Sigmoid colon (tissue), 7 donors: ENCODE data around the gene SLC6A4. TPM values are rescaled to one million over a fixed set of nuclear protein-coding genes. Genes with fewer than 3 reads are reported as not detected.

ENCODE experiments used
- DNase-seq: peaks from one replicate; pipeline ENCODE4 v3.0.0-alpha.2; 2019
- H3K27ac ChIP-seq, 4 donors: fragments of 200-600 bp; sonication (generic); one replicate each; pipeline ENCODE4 v1.5.1; 2016 to 2019; ENCODE audit warnings: mild to moderate bottlenecking in 1 of 4
- H3K27me3 ChIP-seq, 3 donors: fragments of 200-600 bp; sonication (generic); one replicate each; pipeline ENCODE4 v1.5.1; 2019; ENCODE audit warnings: mild to moderate bottlenecking in 1 of 3
- H3K36me3 ChIP-seq, 4 donors: fragments of 200-600 bp; sonication (generic); one replicate each; pipeline ENCODE4 v1.5.1; 2016 to 2019
- H3K4me1 ChIP-seq, 4 donors: fragments of 200-600 bp; sonication (generic); one replicate each; pipeline ENCODE4 v1.5.1; 2017 to 2019
- H3K4me3 ChIP-seq, 4 donors: fragments of 200-600 bp; sonication (generic); one replicate each; pipeline ENCODE4 v1.5.1; 2017 to 2019; ENCODE audit warnings: mild to moderate bottlenecking in 2 of 4, moderate library complexity in 1 of 4
- H3K9me3 ChIP-seq, 4 donors: fragments of 200-600 bp in 3 of 4; sonication (generic) in 3 of 4; one replicate each; pipeline versions ENCODE4 v1.5.1 to v1.6.1; 2013 to 2019
- CTCF ChIP-seq, 4 experiments: fragments of 450-650 bp in 3 of 4; fragments of 200-600 bp in 1 of 4; IDR thresholded peaks; one replicate each; pipeline ENCODE4 v1.5.1; 2016 to 2019; ENCODE audit warnings: antibody characterized with exemption in 4 of 4, mild to moderate bottlenecking in 3 of 4, moderate library complexity in 2 of 4
- EP300 ChIP-seq, 4 donors: sonication (generic); formaldehyde crosslinking; IDR thresholded peaks; one replicate each; pipeline ENCODE4 v1.6.1; 2017; ENCODE audit warnings: antibody characterized with exemption in 4 of 4
- POLR2A ChIP-seq, 2 donors: fragments of 450-650 bp; IDR thresholded peaks; one replicate each; pipeline ENCODE4 v1.6.1; 2016; ENCODE audit warnings: antibody characterized with exemption in 2 of 2, mild to moderate bottlenecking in 2 of 2, moderate library complexity in 2 of 2
- POLR2AphosphoS5 ChIP-seq, 4 donors: sonication (generic); formaldehyde crosslinking; IDR thresholded peaks; one replicate each; pipeline ENCODE4 v1.6.1; 2017; ENCODE audit warnings: antibody characterized with exemption in 4 of 4
- WGBS, 2 donors: extraction: QIAGEN DNeasy Blood & Tissue Kit; methylation state at CpG; one replicate each; pipeline ENCODE4 v1.1.7; 2013; 5-methylcytosine and 5-hydroxymethylcytosine counted together
- intact Hi-C: fragments of 100-400 bp; cut with DNase I; formaldehyde crosslinking; loops from one replicate; pipeline ENCODE4 v1.15.1; 2023
- polyA plus RNA-seq, 3 donors: library from polyadenylated mRNA; stranded (reverse); fragments of 200-250 nt; gene quantifications; one replicate each; pipeline ENCODE4 v1.2.3, GENCODE V29; 2013
- total RNA-seq, 4 donors: library from RNA; depleted of rRNA; stranded (reverse); fragments of >200 nt; gene quantifications; one replicate each; pipeline ENCODE4 v1.1.0, GENCODE V29; 2016
- donor health status: healthy with polysubstance abuse.
- donor health status: Bipolar disorder and iron deficiency.
- donor health status: healthy.

SLC6A4 gene
- total and polyA plus RNA-seq, 7 donors = 0.20 to 0.36 TPM; not detected in 5

- H3K27me3 ChIP-seq = no peaks in the 10 kb centered on the region
- DNase-seq = no peak
- 87 to 88% methylated on average over 2 of the region's 2 CpGs for WGBS, 2 donors
- intact Hi-C loops = no loop called here
- no peak for TF ChIP-seq POLR2AphosphoS5 (IDR thresholded peaks at IDR 0.05)
- TF ChIP-seq EP300 (IDR thresholded peaks at IDR 0.05) = no peak
- TF ChIP-seq CTCF (IDR thresholded peaks at IDR 0.05) = no peak
- no peak for TF ChIP-seq POLR2A (IDR thresholded peaks at IDR 0.05)
- H3K4me1 ChIP-seq = no peaks in the 10 kb centered on the region
- no peaks in the 10 kb centered on the region for H3K9me3 ChIP-seq
- peaks cover 0 to 51% (median 14%) of the 10 kb centered on the region in 4 donors for H3K36me3 ChIP-seq
- H3K27ac ChIP-seq = no peak overlapping the region
- no peak overlapping the region for H3K4me3 ChIP-seq
Measured at GRCh38 chr17:30187573-30187972, 47.9 kb downstream of the SLC6A4 start.

- Histone ChIP-seq H3K4me3 (no peak overlapping the region), H3K36me3 (peaks cover 0 to 59% (median 20%) of the 10 kb centered on the region in 4 donors), H3K27ac (no peak overlapping the region), H3K4me1 (no peaks in the 10 kb centered on the region), H3K27me3 (no peaks in the 10 kb centered on the region), H3K9me3 (no peaks in the 10 kb centered on the region)
- intact Hi-C loops = no loop called here
- TF ChIP-seq POLR2AphosphoS5 (IDR thresholded peaks at IDR 0.05) (no peak), EP300 (IDR thresholded peaks at IDR 0.05) (no peak), POLR2A (IDR thresholded peaks at IDR 0.05) (no peak), CTCF (IDR thresholded peaks at IDR 0.05) (no peak)
- DNase-seq = no peak
- WGBS, 2 donors = 91 to 96% methylated on average over 1 of the region's 1 CpG
Measured at GRCh38 chr17:30186761-30187160, 48.7 kb downstream of the SLC6A4 start.

GRCh38 chr17:30176855-30177254 is 58.6 kb downstream of the SLC6A4 start:
- Histone ChIP-seq H3K27me3 (no peaks in the 10 kb centered on the region), H3K27ac (no peak overlapping the region), H3K4me1 (no peaks in the 10 kb centered on the region), H3K36me3 (peaks cover 6 to 58% (median 23%) of the 10 kb centered on the region in 4 donors), H3K9me3 (no peaks in the 10 kb centered on the region), H3K4me3 (no peak overlapping the region)
- intact Hi-C loops = no loop called here
- TF ChIP-seq POLR2A (IDR thresholded peaks at IDR 0.05) (no peak), POLR2AphosphoS5 (IDR thresholded peaks at IDR 0.05) (no peak), EP300 (IDR thresholded peaks at IDR 0.05) (no peak), CTCF (IDR thresholded peaks at IDR 0.05) (no peak)
- WGBS, 2 donors = 51 to 79% methylated on average over 5 of the region's 5 CpGs
- no peak for DNase-seq

- intact Hi-C loops = no loop called here
- H3K4me1 ChIP-seq = no peaks in the 10 kb centered on the region
- no peaks in the 10 kb centered on the region for H3K27me3 ChIP-seq
- H3K4me3 ChIP-seq = no peak overlapping the region
- no peak overlapping the region for H3K27ac ChIP-seq
- no peaks in the 10 kb centered on the region for H3K9me3 ChIP-seq
- TF ChIP-seq EP300 (IDR thresholded peaks at IDR 0.05) (no peak), POLR2A (IDR thresholded peaks at IDR 0.05) (no peak), POLR2AphosphoS5 (IDR thresholded peaks at IDR 0.05) (no peak), CTCF (IDR thresholded peaks at IDR 0.05) (no peak)
- 89 to 93% methylated on average over 1 of the region's 1 CpG for WGBS, 2 donors
- no peak for DNase-seq
- H3K36me3 ChIP-seq = peaks cover 0 to 35% (median 8%) of the 10 kb centered on the region in 4 donors
Measured at GRCh38 chr17:30174556-30174955, 60.9 kb downstream of the SLC6A4 start.

- intact Hi-C loops = no loop called here
- Histone ChIP-seq H3K4me3 (no peak overlapping the region), H3K4me1 (no peaks in the 10 kb centered on the region), H3K27ac (no peak overlapping the region), H3K9me3 (no peaks in the 10 kb centered on the region), H3K27me3 (no peaks in the 10 kb centered on the region), H3K36me3 (peaks cover 0 to 27% (median 5%) of the 10 kb centered on the region in 4 donors)
- TF ChIP-seq CTCF (IDR thresholded peaks at IDR 0.05) (no peak), POLR2AphosphoS5 (IDR thresholded peaks at IDR 0.05) (no peak), POLR2A (IDR thresholded peaks at IDR 0.05) (no peak), EP300 (IDR thresholded peaks at IDR 0.05) (no peak)
- WGBS, 2 donors = 60 to 73% methylated on average over 2 of the region's 2 CpGs
- no peak for DNase-seq
Measured at GRCh38 chr17:30173649-30174048, 61.8 kb downstream of the SLC6A4 start.
